ENCODE measurements around the gene MTA3.

DNA sequence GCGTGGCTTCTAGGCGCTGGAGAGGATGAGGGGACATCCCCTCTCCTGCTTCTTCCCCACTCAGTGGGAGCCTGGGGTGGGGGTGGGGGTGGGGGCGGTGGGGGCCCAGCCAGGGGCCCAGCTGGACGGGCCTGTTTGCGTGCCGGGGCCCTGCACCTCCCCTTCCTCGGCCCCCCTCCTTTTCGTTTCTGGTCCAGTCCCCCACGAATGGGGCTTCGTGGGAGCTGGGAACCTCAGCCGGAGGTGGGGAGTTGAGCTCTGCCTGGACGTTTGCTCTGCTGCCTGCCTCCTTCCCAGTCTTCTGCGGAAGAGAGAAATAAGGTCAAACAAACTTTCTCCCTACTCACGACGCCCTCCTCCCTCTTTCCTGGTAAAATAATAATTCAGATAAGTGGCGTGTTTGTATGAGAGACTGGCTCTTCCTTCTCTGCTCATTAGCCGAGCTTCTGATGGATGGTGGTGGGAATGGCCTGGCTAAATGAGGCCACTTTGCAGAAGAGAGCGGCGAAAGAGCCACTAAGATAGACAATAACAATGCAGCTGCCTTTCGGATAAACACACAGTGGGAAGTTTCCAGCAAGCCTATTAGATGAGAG lies 782 bp downstream of the MTA3 start:
- TF ChIP-seq CTCF (IDR thresholded peaks at IDR 0.05; ENCODE audit: insufficient read depth, low read length) (no peak), POLR2AphosphoS5 (IDR thresholded peaks at IDR 0.05; ENCODE audit: low read depth) (no peak), GABPA (IDR thresholded peaks at IDR 0.05; ENCODE audit: low read depth) (no peak), SPI1 (IDR thresholded peaks at IDR 0.05; ENCODE audit: borderline replicate concordance, low read depth) (no peak)
- TF ChIP-seq, protein P1, sequence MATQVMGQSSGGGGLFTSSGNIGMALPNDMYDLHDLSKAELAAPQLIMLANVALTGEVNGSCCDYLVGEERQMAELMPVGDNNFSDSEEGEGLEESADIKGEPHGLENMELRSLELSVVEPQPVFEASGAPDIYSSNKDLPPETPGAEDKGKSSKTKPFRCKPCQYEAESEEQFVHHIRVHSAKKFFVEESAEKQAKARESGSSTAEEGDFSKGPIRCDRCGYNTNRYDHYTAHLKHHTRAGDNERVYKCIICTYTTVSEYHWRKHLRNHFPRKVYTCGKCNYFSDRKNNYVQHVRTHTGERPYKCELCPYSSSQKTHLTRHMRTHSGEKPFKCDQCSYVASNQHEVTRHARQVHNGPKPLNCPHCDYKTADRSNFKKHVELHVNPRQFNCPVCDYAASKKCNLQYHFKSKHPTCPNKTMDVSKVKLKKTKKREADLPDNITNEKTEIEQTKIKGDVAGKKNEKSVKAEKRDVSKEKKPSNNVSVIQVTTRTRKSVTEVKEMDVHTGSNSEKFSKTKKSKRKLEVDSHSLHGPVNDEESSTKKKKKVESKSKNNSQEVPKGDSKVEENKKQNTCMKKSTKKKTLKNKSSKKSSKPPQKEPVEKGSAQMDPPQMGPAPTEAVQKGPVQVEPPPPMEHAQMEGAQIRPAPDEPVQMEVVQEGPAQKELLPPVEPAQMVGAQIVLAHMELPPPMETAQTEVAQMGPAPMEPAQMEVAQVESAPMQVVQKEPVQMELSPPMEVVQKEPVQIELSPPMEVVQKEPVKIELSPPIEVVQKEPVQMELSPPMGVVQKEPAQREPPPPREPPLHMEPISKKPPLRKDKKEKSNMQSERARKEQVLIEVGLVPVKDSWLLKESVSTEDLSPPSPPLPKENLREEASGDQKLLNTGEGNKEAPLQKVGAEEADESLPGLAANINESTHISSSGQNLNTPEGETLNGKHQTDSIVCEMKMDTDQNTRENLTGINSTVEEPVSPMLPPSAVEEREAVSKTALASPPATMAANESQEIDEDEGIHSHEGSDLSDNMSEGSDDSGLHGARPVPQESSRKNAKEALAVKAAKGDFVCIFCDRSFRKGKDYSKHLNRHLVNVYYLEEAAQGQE (IDR thresholded peaks at IDR 0.05; ENCODE audit: insufficient replicate concordance, low read depth), result no peak
